ENCODE measurements around the gene PRH2.

PRH2 gene

GRCh38 chr12:10960211-10960610 is 31.2 kb downstream of the PRH2 start:
- no peak for DNase-seq (ENCODE audit: low read depth in 2 of 2)

GRCh38 chr12:10965476-10965875 is 36.4 kb downstream of the PRH2 start:
- DNase-seq (ENCODE audit: low read depth in 2 of 2): no peak

GRCh38 chr12:10966314-10966713 is 37.3 kb downstream of the PRH2 start:
- no peak for DNase-seq (ENCODE audit: low read depth in 2 of 2)

- no peak for DNase-seq (ENCODE audit: low read depth in 2 of 2)
Measured at GRCh38 chr12:10967409-10967808, 38.4 kb downstream of the PRH2 start.

- no peak for DNase-seq (ENCODE audit: low read depth in 2 of 2)
Measured at GRCh38 chr12:10968765-10969456, 39.9 kb downstream of the PRH2 start.

GRCh38 chr12:10974965-10975364 is 45.9 kb downstream of the PRH2 start:
- no peak for DNase-seq (ENCODE audit: low read depth in 2 of 2)

- DNase-seq (ENCODE audit: low read depth in 2 of 2): peak; percentile 1 to 3
Measured at GRCh38 chr12:10982244-10982643, 53.2 kb downstream of the PRH2 start.

Measured in stimulated activated CD8-positive, alpha-beta memory T cell treated with anti-CD3 and anti-CD28 coated beads, Interleukin-15, amount 100 ng/mL, for 48 hours (primary cell).